H1 (cell line): ENCODE data around the gene HSPA1A. TPM values are rescaled to one million over a fixed set of nuclear protein-coding genes. Genes with fewer than 3 reads are reported as not detected.
"Not testable (repeated sequence)": the region's sequence is repeated elsewhere in the genome, so short reads cannot be mapped to it uniquely, and the experiment has no call there.

ENCODE experiments used
- CTCF ChIA-PET: fragments of 300-600 bp; sonication (Branson Sonifier 250); formaldehyde crosslinking; loops from one replicate; lab custom pipeline; 2021; ENCODE audit not compliant: partially characterized antibody; lab: Charles Lee
- POLR2A ChIA-PET: fragments of 300-600 bp; sonication (Branson Sonifier 250); formaldehyde crosslinking; loops from one replicate; lab custom pipeline; 2021; ENCODE audit warnings: inconsistent platforms; ENCODE audit not compliant: partially characterized antibody; lab: Charles Lee
- DNase-seq, 2 experiments: peaks; one replicate each; pipeline versions ENCODE4 v3.0.0 to v3.0.0-alpha.2; 2010 to 2022; ENCODE audit warnings: low spot score in 2 of 2, low read depth in 1 of 2, mixed read lengths in 1 of 2
- FAIRE-seq: peaks from 2 replicates; lab custom pipeline; 2011; peaks lifted over from hg19 to GRCh38; lab: Jason Lieb, UNC
- H2AFZ ChIP-seq: 2 replicates; pipeline ENCODE4 v1.8.1; 2012; ENCODE audit warnings: low read length, inconsistent platforms
- H2AK5ac ChIP-seq: 2 replicates; pipeline ENCODE4 v1.6.1; 2013; ENCODE audit warnings: low read depth, low read length
- H2BK120ac ChIP-seq: replicated peaks from 2 replicates; pipeline ENCODE3; 2013; ENCODE audit warnings: low read depth, low read length, inconsistent platforms
- H2BK12ac ChIP-seq: 2 replicates; pipeline ENCODE4 v1.6.1; 2013; ENCODE audit warnings: low read depth, low read length
- H2BK15ac ChIP-seq: 2 replicates; pipeline ENCODE4 v1.6.1; 2013; ENCODE audit warnings: low read length
- H2BK20ac ChIP-seq: 2 replicates; pipeline ENCODE4 v1.6.1; 2013; ENCODE audit warnings: low read length
- H2BK5ac ChIP-seq: 2 replicates; pipeline ENCODE4 v1.6.1; 2013; ENCODE audit warnings: low read depth, low read length
- H3K14ac ChIP-seq: 2 replicates; pipeline ENCODE4 v1.6.1; 2013; ENCODE audit warnings: inconsistent platforms; ENCODE audit not compliant: insufficient read length
- H3K18ac ChIP-seq: 2 replicates; pipeline ENCODE4 v1.6.1; 2013; ENCODE audit warnings: low read length; ENCODE audit errors: extremely low read depth
- H3K23ac ChIP-seq: 2 replicates; pipeline ENCODE4 v1.6.1; 2013; ENCODE audit warnings: inconsistent platforms; ENCODE audit not compliant: insufficient read length
- H3K23me2 ChIP-seq: 2 replicates; pipeline ENCODE4 v1.6.1; 2013; ENCODE audit warnings: low read depth, low read length
- H3K27ac ChIP-seq: 2 replicates; pipeline ENCODE4 v1.6.1; 2011; ENCODE audit warnings: low read depth, low read length, inconsistent platforms
- H3K27me3 ChIP-seq, 4 experiments: replicated peaks in 1 of 4; 1 replicate in 1 of 4; 2 replicates in 3 of 4; pipeline versions ENCODE4 v1.6.1 to v1.8.1; 2011 to 2013; ENCODE audit warnings: low read length in 3 of 4, mild to moderate bottlenecking in 3 of 4, inconsistent platforms in 2 of 4, mixed read lengths in 2 of 4, moderate library complexity in 1 of 4; ENCODE audit not compliant: control insufficient read depth in 3 of 4, insufficient read depth in 3 of 4; ENCODE audit errors: extremely low read depth in 1 of 4
- H3K36me3 ChIP-seq, 4 experiments: 2 replicates each; pipeline versions ENCODE4 v1.6.1 to v1.8.1; 2011 to 2013; ENCODE audit warnings: mild to moderate bottlenecking in 4 of 4, low read length in 3 of 4, moderate library complexity in 2 of 4, control low read depth in 1 of 4, inconsistent platforms in 1 of 4; ENCODE audit not compliant: insufficient read depth in 4 of 4, control insufficient read depth in 2 of 4
- H3K4ac ChIP-seq: replicated peaks from 2 replicates; pipeline ENCODE3; 2013; ENCODE audit warnings: low read length, low read depth, mixed read lengths, inconsistent platforms; ENCODE audit not compliant: insufficient read length
- H3K4me1 ChIP-seq, 4 experiments: replicated peaks in 1 of 4; 1 replicate in 1 of 4; 2 replicates in 3 of 4; pipeline versions ENCODE4 v1.6.1 to v1.8.1; 2011 to 2013; ENCODE audit warnings: low read length in 3 of 4, inconsistent platforms in 2 of 4, mixed read lengths in 1 of 4; ENCODE audit not compliant: insufficient read depth in 4 of 4, control insufficient read depth in 3 of 4
- H3K4me2 ChIP-seq, 2 experiments: 2 replicates each; pipeline versions ENCODE4 v1.6.1 to v1.8.1; 2011 to 2013; ENCODE audit warnings: low read depth in 2 of 2, low read length in 2 of 2, control low read depth in 1 of 2, inconsistent platforms in 1 of 2, mild to moderate bottlenecking in 1 of 2; ENCODE audit not compliant: insufficient read depth in 1 of 2
- H3K4me3 ChIP-seq, 4 experiments: fragments of 200-600, 300-600 bp in 1 of 4; sonication (generic), shearing (Covaris generic), sonication (Bioruptor Twin) in 1 of 4; 2 replicates each; pipeline versions ENCODE4 v1.5.1 to v1.8.1; 2011 to 2016; ENCODE audit warnings: low read length in 4 of 4, low read depth in 3 of 4, control low read depth in 2 of 4, inconsistent platforms in 2 of 4, mild to moderate bottlenecking in 2 of 4, mixed read lengths in 1 of 4, moderate library complexity in 1 of 4; ENCODE audit not compliant: insufficient read depth in 2 of 4; ENCODE audit errors: extremely low read depth in 1 of 4
- H3K56ac ChIP-seq: replicated peaks from 2 replicates; pipeline ENCODE3; 2013; ENCODE audit warnings: low read depth, mild to moderate bottlenecking, mixed read lengths, low read length, inconsistent platforms; ENCODE audit not compliant: insufficient read length
- H3K79me1 ChIP-seq: 2 replicates; pipeline ENCODE4 v1.6.1; 2013; ENCODE audit warnings: low read depth, low read length, control low read depth
- H3K79me2 ChIP-seq, 2 experiments: 2 replicates each; pipeline versions ENCODE4 v1.6.1 to v1.8.1; 2012 to 2013; ENCODE audit warnings: low read length in 2 of 2, mild to moderate bottlenecking in 2 of 2, inconsistent platforms in 1 of 2; ENCODE audit not compliant: insufficient read depth in 2 of 2, control insufficient read depth in 1 of 2
- H3K9ac ChIP-seq, 4 experiments: replicated peaks in 1 of 4; 1 replicate in 1 of 4; 2 replicates in 3 of 4; pipeline versions ENCODE4 v1.6.1 to v1.8.1; 2011 to 2013; ENCODE audit warnings: low read depth in 3 of 4, low read length in 3 of 4, control low read depth in 2 of 4, mild to moderate bottlenecking in 2 of 4, moderate library complexity in 2 of 4, inconsistent platforms in 1 of 4; ENCODE audit errors: extremely low read depth in 1 of 4
- H3K9me3 ChIP-seq, 2 experiments: 2 replicates each; pipeline versions ENCODE4 v1.6.1 to v1.8.1; 2012 to 2013; ENCODE audit warnings: mild to moderate bottlenecking in 2 of 2, moderate library complexity in 2 of 2, control low read depth in 1 of 2, inconsistent platforms in 1 of 2, low read depth in 1 of 2, low read length in 1 of 2, mixed read lengths in 1 of 2; ENCODE audit not compliant: insufficient read depth in 2 of 2
- H4K20me1 ChIP-seq, 2 experiments: replicated peaks in 1 of 2; 2 replicates each; pipeline versions ENCODE3 to v1.8.1; 2011 to 2013; ENCODE audit warnings: inconsistent platforms in 2 of 2, low read length in 2 of 2, mild to moderate bottlenecking in 1 of 2; ENCODE audit not compliant: insufficient read depth in 2 of 2, control insufficient read depth in 1 of 2
- H4K5ac ChIP-seq: 2 replicates; pipeline ENCODE4 v1.6.1; 2013; ENCODE audit warnings: low read length, low read depth, mixed read lengths, inconsistent platforms; ENCODE audit not compliant: insufficient read length
- H4K8ac ChIP-seq: 2 replicates; pipeline ENCODE4 v1.8.0; 2013; ENCODE audit warnings: mild to moderate bottlenecking, moderate library complexity, low read length, inconsistent platforms; ENCODE audit not compliant: insufficient read depth; ENCODE audit errors: extremely low read depth
- H4K91ac ChIP-seq: replicated peaks from 2 replicates; pipeline ENCODE3; 2013; ENCODE audit warnings: low read length, mixed read lengths, inconsistent platforms; ENCODE audit not compliant: insufficient read length
- WGBS, 2 experiments: shearing (Covaris generic) in 1 of 2; methylation state at CpG; one replicate each; pipeline versions ENCODE4 v1.1.6 to v1.1.7; 2013 to 2015; ENCODE audit warnings: low lambda C conversion rate in 2 of 2, mixed read lengths in 2 of 2, inconsistent platforms in 1 of 2, low coverage in 1 of 2, missing lambda C conversion rate in 1 of 2; ENCODE audit not compliant: insufficient replicate concordance in 2 of 2, insufficient coverage in 1 of 2, insufficient read length in 1 of 2; ENCODE audit errors: extremely low coverage in 1 of 2, missing lambda C conversion rate in 1 of 2; 5-methylcytosine and 5-hydroxymethylcytosine counted together
- polyA plus RNA-seq, 7 experiments: library from polyadenylated mRNA; depleted of rRNA in 3 of 7; stranded (reverse) in 5 of 7; unstranded in 2 of 7; fragments of >200 nt in 5 of 7; fragments of 200-250 nt in 2 of 7; gene quantifications; 1 replicate in 5 of 7; 2 replicates in 1 of 7; 4 replicates in 1 of 7; pipeline versions ENCODE4 v1.2.1 to v1.2.3, GENCODE V29; 2011 to 2013; ENCODE audit warnings: missing spikeins in 2 of 7, mixed read lengths in 2 of 7
- total RNA-seq: library from RNA; stranded (reverse); fragmentation: NEBNext Ultra II Directional; extraction: Animal tissue kit (Norgen Biotek cat#: 25700); gene quantifications from 2 replicates; pipeline ENCODE4 v1.2.1, GENCODE V29; 2021

The HSPA1A gene
- total and polyA plus RNA-seq, 2 of the 8 experiments (the other 6 are each of a cell fraction or from before 2014, with no cell fraction given): 40.7 to 54.0 TPM

- not testable (repeated sequence) for H4K5ac ChIP-seq, H3K14ac ChIP-seq, H2AFZ ChIP-seq, H2BK12ac ChIP-seq, H4K8ac ChIP-seq, FAIRE-seq, H2AK5ac ChIP-seq, H3K4me2 ChIP-seq, H2BK5ac ChIP-seq, H3K23ac ChIP-seq, H3K4me3 ChIP-seq, H2BK120ac ChIP-seq, H3K27ac ChIP-seq, H3K4ac ChIP-seq, H3K9ac ChIP-seq, H2BK15ac ChIP-seq, H3K4me1 ChIP-seq, H3K56ac ChIP-seq, H2BK20ac ChIP-seq, DNase-seq, H4K20me1 ChIP-seq, H3K18ac ChIP-seq, H3K27me3 ChIP-seq, H4K91ac ChIP-seq, H3K23me2 ChIP-seq, H3K79me1 ChIP-seq, H3K9me3 ChIP-seq
- WGBS, 2 experiments: 93% methylated on average over 8 of the region's 8 CpGs; no CpG with 5 or more reads in 1 of the 2 experiments
- ChIA-PET POLR2A (interaction anchor here (1.5 to 7.6 kb wide), 3 partner anchors 12 to 34 kb away, joined by 4 to 81 read pairs (median 12); partner anchors contain the start of gene HSPA1B), CTCF (interaction anchor here (0.6 to 1.7 kb wide), 8 partner anchors 10 to 68 kb away, joined by 3 to 6 read pairs (median 4); partner anchors contain the start of gene HSPA1B)
- peaks cover 3 to 36% (median 15%) of the 10 kb centered on the region in 4 experiments; a peak in 6 of 8 replicates for H3K36me3 ChIP-seq
- H3K79me2 ChIP-seq: peaks cover 5 to 15% of the 10 kb centered on the region in 2 experiments; a peak in 2 of 4 replicates
Measured at GRCh38 chr6:31801031-31801927, 14.1 kb upstream of the HSPA1A start.
